Gastroesophageal sphincter (tissue), 4 donors: ENCODE data around the gene ZBTB20. TPM values are rescaled to one million over a fixed set of nuclear protein-coding genes. Genes with fewer than 3 reads are reported as not detected.

Experiments used
- ATAC-seq: fragments of 150-250 bp; one replicate; pipeline ENCODE4 v1.9.1; 2016; ENCODE audit warnings: mild to moderate bottlenecking, moderate library complexity
- H3K27ac ChIP-seq, 4 donors: fragments of 200-600 bp; sonication (generic) in 3 of 4; 1 replicate in 3 of 4; 2 replicates in 1 of 4; pipeline ENCODE4 v1.5.1; 2016 to 2019
- H3K27me3 ChIP-seq: fragments of 200-600 bp; sonication (generic); one replicate; pipeline ENCODE4 v1.5.1; 2019
- H3K36me3 ChIP-seq, 2 donors: fragments of 200-600 bp; sonication (generic); one replicate each; pipeline ENCODE4 v1.5.1; 2019; ENCODE audit warnings: control low read depth in 1 of 2
- H3K4me1 ChIP-seq, 3 donors: fragments of 200-600 bp; sonication (generic); 1 replicate in 2 of 3; 2 replicates in 1 of 3; pipeline ENCODE4 v1.5.1; 2016 to 2019; ENCODE audit warnings: control low read depth in 2 of 3
- H3K4me3 ChIP-seq, 2 donors: fragments of 200-600 bp; sonication (generic); one replicate each; pipeline ENCODE4 v1.5.1; 2019; ENCODE audit warnings: mild to moderate bottlenecking in 1 of 2, moderate library complexity in 1 of 2
- H3K9me3 ChIP-seq, 3 donors: fragments of 200-600 bp; sonication (generic); one replicate each; pipeline ENCODE4 v1.5.1; 2017 to 2019; ENCODE audit warnings: control low read depth in 2 of 3
- EP300 ChIP-seq: sonication (generic); formaldehyde crosslinking; IDR thresholded peaks from one replicate; pipeline ENCODE4 v1.6.1; 2017; ENCODE audit warnings: antibody characterized with exemption, mild to moderate bottlenecking
- POLR2A ChIP-seq, 2 donors: fragments of 450-650 bp; IDR thresholded peaks; one replicate each; pipeline ENCODE4 v1.6.1; 2017; ENCODE audit warnings: antibody characterized with exemption in 2 of 2, mild to moderate bottlenecking in 2 of 2, moderate library complexity in 1 of 2
- POLR2AphosphoS5 ChIP-seq: sonication (generic); formaldehyde crosslinking; IDR thresholded peaks from one replicate; pipeline ENCODE4 v1.6.1; 2017; ENCODE audit warnings: antibody characterized with exemption
- WGBS, 2 donors: methylation state at CpG; one replicate each; pipeline ENCODE4 v1.1.5; 2018; ENCODE audit warnings: low coverage in 1 of 2; 5-methylcytosine and 5-hydroxymethylcytosine counted together
- total RNA-seq, 4 donors: library from RNA; depleted of rRNA; stranded (reverse); fragments of >200 nt; gene quantifications; one replicate each; pipeline ENCODE4 v1.1.0, GENCODE V29; 2016
- TF ChIP-seq, protein P1 (sequence below), 4 experiments: fragments of 200-600 bp in 2 of 4; fragments of 450-650 bp in 2 of 4; sonication (generic) in 1 of 4; IDR thresholded peaks; one replicate each; pipeline ENCODE4 v1.5.1; 2017 to 2019; ENCODE audit warnings: antibody characterized with exemption in 4 of 4, mild to moderate bottlenecking in 2 of 4, moderate library complexity in 2 of 4

The ZBTB20 gene
- total RNA-seq, 4 donors from 2014 or later, result 53.1 to 113 (median 98.4) TPM

DNA sequence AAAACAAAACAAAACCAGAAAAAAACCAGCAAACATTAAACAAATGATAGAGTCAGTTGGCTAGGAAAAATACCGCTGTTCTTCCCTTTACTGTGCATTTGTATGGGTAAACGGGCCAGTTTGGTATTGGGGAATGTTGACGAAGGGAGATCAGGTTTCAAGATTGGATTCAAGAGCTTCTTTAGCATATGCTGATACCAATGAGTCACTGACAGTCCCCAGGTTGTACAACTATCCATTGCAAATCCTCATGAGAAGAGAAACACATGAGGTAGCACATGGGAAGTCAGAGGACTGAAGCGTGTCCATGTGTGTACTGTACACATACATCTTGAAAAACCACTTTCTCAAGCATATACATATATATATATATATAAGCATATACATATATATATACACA, 827.6 kb downstream of the ZBTB20 start:
- no peak for ATAC-seq
- WGBS, 2 donors, result 81 to 86% methylated on average over 4 of the region's 4 CpGs
- Histone ChIP-seq H3K27me3 (no peaks in the 10 kb centered on the region), H3K36me3 (peaks cover 0 to 12% of the 10 kb centered on the region in 2 donors), H3K4me3 (no peak overlapping the region), H3K27ac (no peak overlapping the region), H3K9me3 (no peaks in the 10 kb centered on the region), H3K4me1 (no peaks in the 10 kb centered on the region)
- TF ChIP-seq POLR2AphosphoS5 (no peak), EP300 (no peak), POLR2A (IDR thresholded peaks at IDR 0.05) (no peak)
- TF ChIP-seq, protein P1, sequence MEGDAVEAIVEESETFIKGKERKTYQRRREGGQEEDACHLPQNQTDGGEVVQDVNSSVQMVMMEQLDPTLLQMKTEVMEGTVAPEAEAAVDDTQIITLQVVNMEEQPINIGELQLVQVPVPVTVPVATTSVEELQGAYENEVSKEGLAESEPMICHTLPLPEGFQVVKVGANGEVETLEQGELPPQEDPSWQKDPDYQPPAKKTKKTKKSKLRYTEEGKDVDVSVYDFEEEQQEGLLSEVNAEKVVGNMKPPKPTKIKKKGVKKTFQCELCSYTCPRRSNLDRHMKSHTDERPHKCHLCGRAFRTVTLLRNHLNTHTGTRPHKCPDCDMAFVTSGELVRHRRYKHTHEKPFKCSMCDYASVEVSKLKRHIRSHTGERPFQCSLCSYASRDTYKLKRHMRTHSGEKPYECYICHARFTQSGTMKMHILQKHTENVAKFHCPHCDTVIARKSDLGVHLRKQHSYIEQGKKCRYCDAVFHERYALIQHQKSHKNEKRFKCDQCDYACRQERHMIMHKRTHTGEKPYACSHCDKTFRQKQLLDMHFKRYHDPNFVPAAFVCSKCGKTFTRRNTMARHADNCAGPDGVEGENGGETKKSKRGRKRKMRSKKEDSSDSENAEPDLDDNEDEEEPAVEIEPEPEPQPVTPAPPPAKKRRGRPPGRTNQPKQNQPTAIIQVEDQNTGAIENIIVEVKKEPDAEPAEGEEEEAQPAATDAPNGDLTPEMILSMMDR (IDR thresholded peaks at IDR 0.05), result no peak

DNA sequence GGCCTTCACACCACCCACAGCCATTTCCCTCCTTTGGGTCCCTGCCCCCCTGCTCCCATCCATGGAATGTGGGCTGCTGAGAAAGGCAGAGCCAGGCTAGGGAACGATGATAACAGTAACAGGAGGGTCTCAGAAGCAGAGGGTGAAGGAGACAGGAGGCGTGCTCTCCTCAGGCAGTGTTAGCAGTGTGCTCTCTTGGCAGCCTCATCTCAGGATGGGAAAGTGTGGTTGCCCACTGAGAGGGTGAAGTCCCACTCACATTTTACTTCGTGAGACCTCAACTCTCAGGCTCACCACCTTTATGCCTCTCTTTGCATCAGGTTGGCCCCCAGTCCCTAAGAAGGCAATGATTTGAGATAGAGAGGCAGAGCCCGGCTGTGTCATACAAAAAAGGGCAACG, 828.8 kb downstream of the ZBTB20 start:
- H3K4me1 ChIP-seq, result no peaks in the 10 kb centered on the region
- no peak for ATAC-seq
- 78 to 96% methylated on average over 2 to 3 of the region's 5 CpGs for WGBS, 2 donors
- no peaks in the 10 kb centered on the region for H3K27me3 ChIP-seq
- H3K36me3 ChIP-seq, result peaks cover 0 to 12% of the 10 kb centered on the region in 2 donors
- H3K27ac ChIP-seq, result no peak overlapping the region
- H3K9me3 ChIP-seq, result no peaks in the 10 kb centered on the region
- no peak overlapping the region for H3K4me3 ChIP-seq
- TF ChIP-seq POLR2AphosphoS5 (no peak), EP300 (no peak), POLR2A (IDR thresholded peaks at IDR 0.05) (no peak)
- TF ChIP-seq, protein P1 (IDR thresholded peaks at IDR 0.05), result no peak

DNA sequence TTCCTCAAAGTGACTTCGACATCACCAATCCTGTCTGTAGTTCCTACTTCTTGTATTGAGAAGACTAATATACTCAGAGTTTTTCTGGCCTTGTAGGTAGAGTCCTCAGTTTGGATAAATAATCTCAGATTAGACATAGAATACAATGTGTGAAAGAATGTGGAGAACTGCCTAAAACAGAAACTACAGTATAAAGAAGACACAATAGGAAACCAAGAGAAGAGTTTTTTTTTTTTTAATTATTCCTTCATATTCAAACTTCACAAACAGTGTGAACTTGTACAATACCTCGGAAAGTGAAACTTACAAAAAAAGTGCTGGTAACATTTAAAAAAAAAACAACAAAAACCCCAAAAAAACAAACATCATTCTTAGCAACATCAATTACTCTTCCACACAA, 832.8 kb downstream of the ZBTB20 start:
- peaks cover 0 to 12% of the 10 kb centered on the region in 2 donors for H3K36me3 ChIP-seq
- H3K27me3 ChIP-seq, result no peaks in the 10 kb centered on the region
- 90 to 93% methylated on average over 2 of the region's 2 CpGs for WGBS, 2 donors
- no peaks in the 10 kb centered on the region for H3K9me3 ChIP-seq
- no peak for ATAC-seq
- no peak overlapping the region for H3K27ac ChIP-seq
- TF ChIP-seq EP300 (no peak), POLR2AphosphoS5 (no peak), POLR2A (IDR thresholded peaks at IDR 0.05) (no peak)
- TF ChIP-seq, protein P1 (IDR thresholded peaks at IDR 0.05), result no peak
- H3K4me1 ChIP-seq, result no peaks in the 10 kb centered on the region
- no peak overlapping the region for H3K4me3 ChIP-seq

DNA sequence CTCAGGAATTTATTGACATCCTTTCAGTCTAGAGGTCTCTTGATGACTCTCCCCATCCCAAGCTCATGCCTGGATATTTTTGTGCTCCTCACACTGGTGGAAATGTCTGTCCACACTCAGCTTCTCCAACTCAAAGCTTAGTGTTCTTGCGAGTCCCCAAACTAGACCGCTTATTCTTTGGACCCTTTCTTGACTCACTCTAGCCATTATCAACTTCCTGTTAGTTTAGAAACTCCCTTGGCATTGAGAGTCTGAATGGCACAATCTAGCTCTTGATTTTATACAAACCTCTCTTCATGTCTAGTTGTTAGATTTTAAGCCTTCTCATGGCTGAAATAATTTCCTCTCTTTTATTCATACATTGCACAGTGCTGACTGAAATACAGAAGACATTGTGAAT, 833.7 kb downstream of the ZBTB20 start:
- WGBS, 2 donors, result 94% methylated on average over 2 of the region's 2 CpGs; no CpG with 5 or more reads in 1 of the 2 donors
- Histone ChIP-seq H3K27me3 (no peaks in the 10 kb centered on the region), H3K36me3 (peaks cover 0 to 10% of the 10 kb centered on the region in 2 donors), H3K4me3 (no peak overlapping the region), H3K4me1 (no peaks in the 10 kb centered on the region), H3K27ac (no peak overlapping the region), H3K9me3 (no peaks in the 10 kb centered on the region)
- TF ChIP-seq EP300 (no peak), POLR2A (IDR thresholded peaks at IDR 0.05) (no peak), POLR2AphosphoS5 (no peak)
- TF ChIP-seq, protein P1 (IDR thresholded peaks at IDR 0.05), result no peak
- ATAC-seq, result no peak

DNA sequence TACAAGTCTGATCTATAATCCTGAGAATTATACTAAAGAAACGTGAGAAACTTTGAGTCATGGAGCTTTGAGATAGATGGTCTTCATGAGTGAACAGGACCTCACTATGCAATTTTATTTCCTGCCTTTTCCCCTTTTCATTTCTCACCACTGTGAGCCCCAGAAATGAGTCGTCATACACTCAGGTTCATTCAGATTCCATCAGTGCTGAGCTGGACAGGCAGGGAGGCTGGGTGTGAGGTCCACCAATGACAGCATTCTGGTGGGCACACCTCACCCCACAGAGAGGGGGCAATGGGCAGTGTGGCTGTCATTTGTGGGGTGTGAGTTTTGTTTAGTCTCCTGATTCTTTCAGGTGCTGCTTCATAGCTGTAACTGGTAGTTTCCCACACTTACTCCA, 836.4 kb downstream of the ZBTB20 start:
- H3K4me3 ChIP-seq, result no peak overlapping the region
- H3K4me1 ChIP-seq, result no peaks in the 10 kb centered on the region
- no peaks in the 10 kb centered on the region for H3K27me3 ChIP-seq
- TF ChIP-seq, protein P1 (IDR thresholded peaks at IDR 0.05), result no peak
- no peak for TF ChIP-seq EP300
- no peak for TF ChIP-seq POLR2A (IDR thresholded peaks at IDR 0.05)
- no peak for TF ChIP-seq POLR2AphosphoS5
- no peaks in the 10 kb centered on the region for H3K9me3 ChIP-seq
- no peak for ATAC-seq
- WGBS, 2 donors, result 78 to 80% methylated on average over 1 to 2 of the region's 2 CpGs
- H3K36me3 ChIP-seq, result peaks cover 0 to 7% of the 10 kb centered on the region in 2 donors
- H3K27ac ChIP-seq, result no peak overlapping the region
